ENCODE data around the gene DLGAP5. TPM values are rescaled to one million over a fixed set of nuclear protein-coding genes. Genes with fewer than 3 reads are reported as not detected.

The DLGAP5 gene
- total and polyA plus RNA-seq, 2 of the 4 experiments (the other 2 are of a cell fraction), result 14.9 to 19.0 TPM

- H2AK5ac ChIP-seq (ENCODE audit: low read depth, low read length), result peak overlapping the region; percentile 54; the same call in 1 of the 2 replicates
- no peaks in the 10 kb centered on the region for H3K27me3 ChIP-seq (ENCODE audit: control insufficient read depth, insufficient read depth, low read length)
- H3K56ac ChIP-seq (ENCODE audit: extremely low read depth, insufficient read depth, low read length), result no peak overlapping the region
- TF ChIP-seq CEBPB (IDR thresholded peaks at IDR 0.05; ENCODE audit: low read depth, low read length), result no peak
- no peak for TF ChIP-seq MAFK (IDR thresholded peaks at IDR 0.05; ENCODE audit: low read depth, low read length)
- no peak for TF ChIP-seq USF2 (IDR thresholded peaks at IDR 0.05; ENCODE audit: low read depth, low read length)
- no peak for TF ChIP-seq RAD21 (IDR thresholded peaks at IDR 0.05; ENCODE audit: low read length)
- no peak for TF ChIP-seq ELK1 (IDR thresholded peaks at IDR 0.05; ENCODE audit: borderline replicate concordance, low read depth, low read length)
- TF ChIP-seq, protein P1, sequence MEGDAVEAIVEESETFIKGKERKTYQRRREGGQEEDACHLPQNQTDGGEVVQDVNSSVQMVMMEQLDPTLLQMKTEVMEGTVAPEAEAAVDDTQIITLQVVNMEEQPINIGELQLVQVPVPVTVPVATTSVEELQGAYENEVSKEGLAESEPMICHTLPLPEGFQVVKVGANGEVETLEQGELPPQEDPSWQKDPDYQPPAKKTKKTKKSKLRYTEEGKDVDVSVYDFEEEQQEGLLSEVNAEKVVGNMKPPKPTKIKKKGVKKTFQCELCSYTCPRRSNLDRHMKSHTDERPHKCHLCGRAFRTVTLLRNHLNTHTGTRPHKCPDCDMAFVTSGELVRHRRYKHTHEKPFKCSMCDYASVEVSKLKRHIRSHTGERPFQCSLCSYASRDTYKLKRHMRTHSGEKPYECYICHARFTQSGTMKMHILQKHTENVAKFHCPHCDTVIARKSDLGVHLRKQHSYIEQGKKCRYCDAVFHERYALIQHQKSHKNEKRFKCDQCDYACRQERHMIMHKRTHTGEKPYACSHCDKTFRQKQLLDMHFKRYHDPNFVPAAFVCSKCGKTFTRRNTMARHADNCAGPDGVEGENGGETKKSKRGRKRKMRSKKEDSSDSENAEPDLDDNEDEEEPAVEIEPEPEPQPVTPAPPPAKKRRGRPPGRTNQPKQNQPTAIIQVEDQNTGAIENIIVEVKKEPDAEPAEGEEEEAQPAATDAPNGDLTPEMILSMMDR (conservative IDR thresholded peaks at IDR 0.05; ENCODE audit: low read depth, low read length), result no peak
- TF ChIP-seq BHLHE40 (IDR thresholded peaks at IDR 0.05; ENCODE audit: low read depth, low read length), result no peak
- no peak for TF ChIP-seq NFE2L2 (IDR thresholded peaks at IDR 0.05; ENCODE audit: low read depth, low read length)
- TF ChIP-seq RCOR1 (IDR thresholded peaks at IDR 0.05; ENCODE audit: insufficient replicate concordance, low read length), result no peak
- TF ChIP-seq CHD1 (IDR thresholded peaks at IDR 0.05; ENCODE audit: low read depth, low read length), result no peak
- TF ChIP-seq SMC3 (IDR thresholded peaks at IDR 0.05; ENCODE audit: low read depth, low read length), result no peak
- no peak for TF ChIP-seq MAZ (IDR thresholded peaks at IDR 0.05; ENCODE audit: borderline replicate concordance, low read depth, low read length)
- TF ChIP-seq POLR2A (IDR thresholded peaks at IDR 0.05; ENCODE audit: low read depth, low read length), result no peak
- no peak for TF ChIP-seq MXI1 (IDR thresholded peaks at IDR 0.05; ENCODE audit: borderline replicate concordance, low read depth, low read length)
- no peak overlapping the region for H3K14ac ChIP-seq (replicated peaks; ENCODE audit: low read depth, low read length)
- H3K9me3 ChIP-seq (ENCODE audit: control insufficient read depth, insufficient read depth, low read length), result peaks cover 2% of the 10 kb centered on the region; the same call in 1 of the 2 replicates
- no peak overlapping the region for H2BK5ac ChIP-seq (ENCODE audit: low read depth, low read length, poor library complexity, severe bottlenecking)
- no peak overlapping the region for H4K91ac ChIP-seq (ENCODE audit: insufficient read depth, low read depth, low read length)
- H2AK9ac ChIP-seq (replicated peaks; ENCODE audit: low read depth, low read length, poor library complexity), result no peak overlapping the region
- H3K27ac ChIP-seq (ENCODE audit: insufficient read depth, low read length), result no peak overlapping the region
- dilution Hi-C loops (cut with HindIII; ENCODE audit: low sequenced_read_pairs, unreplicated experiment), result no loop called here
- POLR2A ChIA-PET (ENCODE audit: unreplicated experiment), result no interaction called here
- H4K5ac ChIP-seq (ENCODE audit: low read depth, low read length), result no peak overlapping the region
- H3K4me3 ChIP-seq (ENCODE audit: insufficient read depth, low read depth, low read length), result no peak overlapping the region
- no peak overlapping the region for H3K4ac ChIP-seq (ENCODE audit: low read depth, low read length)
- intact Hi-C loops (cut with micrococcal nuclease), result no loop called here
- WGBS, 2 experiments (ENCODE audit: extremely low coverage in 2 of 2, insufficient read length in 1 of 2), result no CpG with 5 or more reads among the region's 1 CpG
- no peak overlapping the region for H2BK20ac ChIP-seq (ENCODE audit: low read depth, low read length)
- H3K79me1 ChIP-seq (ENCODE audit: low read depth in 1 of 2, low read length in 2 of 2), result no peaks in the 10 kb centered on the region
- H3K36me3 ChIP-seq (ENCODE audit: control insufficient read depth, insufficient read depth, low read length), result no peaks in the 10 kb centered on the region
- H3K23ac ChIP-seq (ENCODE audit: low read depth, low read length), result no peak overlapping the region
- H2BK120ac ChIP-seq (ENCODE audit: low read depth, low read length), result no peak overlapping the region
- H4K20me1 ChIP-seq (ENCODE audit: insufficient read depth, low read length), result no peaks in the 10 kb centered on the region
- no peak overlapping the region for H4K8ac ChIP-seq (ENCODE audit: low read depth in 2 of 2, low read length in 2 of 2)
- in situ Hi-C loops (cut with MboI; ENCODE audit: low sequenced_read_pairs), result no loop called here
- ATAC-seq (ENCODE audit: low read depth), result no peak
- no peak overlapping the region for H3K4me2 ChIP-seq (ENCODE audit: low read depth, low read length)
- no peak overlapping the region for H3K18ac ChIP-seq (ENCODE audit: low read depth, low read length)
- BruUV-seq (replicated peaks), result no TSS peak
- H2AFZ ChIP-seq (replicated peaks; ENCODE audit: low read length, poor library complexity), result no peak overlapping the region
- H2BK15ac ChIP-seq (ENCODE audit: low read depth, low read length), result no peak overlapping the region
- H3K9ac ChIP-seq (ENCODE audit: low read depth, low read length), result no peak overlapping the region
- CTCF ChIA-PET, result no interaction called here
- no peaks in the 10 kb centered on the region for H3K9me1 ChIP-seq (ENCODE audit: insufficient read depth, low read length)
- H3K4me1 ChIP-seq (ENCODE audit: control insufficient read depth, insufficient read depth, low read length), result no peaks in the 10 kb centered on the region
- no peak for DNase-seq
These were observed 28.8 kb upstream of the DLGAP5 start for GRCh38 chr14:55220230-55220629.
